Left lobe of liver (tissue), 2 donors: ENCODE data around the gene LIPC. TPM values are rescaled to one million over a fixed set of nuclear protein-coding genes. Genes with fewer than 3 reads are reported as not detected.

Experiments used
- ATAC-seq: fragments of 200-7000 bp; cut with Tn5 transposase; one replicate; pipeline ENCODE4 v1.9.1; 2020; ENCODE audit warnings: mild to moderate bottlenecking, moderate library complexity
- DNase-seq: peaks from one replicate; pipeline ENCODE4 v3.0.0-alpha.2; 2020; ENCODE audit warnings: low spot score
- total RNA-seq: library from RNA; stranded (reverse); gene quantifications from one replicate; pipeline ENCODE4 v1.2.1, GENCODE V29; 2021
- donor health status: DM: no; HTN: no; CAD: no; lungs with moderate emphysema.
- donor health status: DM: no; HTN: yes; CAD: no.

The LIPC gene
- total RNA-seq, 1 donor from 2014 or later = 202 TPM

- no peak for ATAC-seq
- peak; percentile 35 for DNase-seq
Measured at GRCh38 chr15:58548308-58549012, 116.7 kb downstream of the LIPC start.

GRCh38 chr15:58549013-58549784 is 117.4 kb downstream of the LIPC start:
- DNase-seq (peak; percentile 39), ATAC-seq (no peak)

- ATAC-seq = no peak
- peak; percentile 38 for DNase-seq
Measured at GRCh38 chr15:58549785-58550074, 117.9 kb downstream of the LIPC start.

GRCh38 chr15:58551084-58551763 is 119.4 kb downstream of the LIPC start:
- DNase-seq = peak; percentile 19
- ATAC-seq = no peak

GRCh38 chr15:58551764-58552504 is 120.1 kb downstream of the LIPC start:
- DNase-seq = peak; percentile 33
- ATAC-seq = peak; percentile 15

GRCh38 chr15:58552505-58553364 is 120.9 kb downstream of the LIPC start:
- ATAC-seq (no peak), DNase-seq (peak; percentile 40)

- no peak for DNase-seq
Measured at GRCh38 chr15:58553365-58553918, 121.7 kb downstream of the LIPC start.

GRCh38 chr15:58554758-58555157 is 123.0 kb downstream of the LIPC start:
- ATAC-seq = no peak
- DNase-seq = peak; percentile 28

More at GRCh38 chr15:58553365-58553918, 121.7 kb downstream of the LIPC start:
- ATAC-seq = no peak

- DNase-seq (peak; percentile 41), ATAC-seq (no peak)
Measured at GRCh38 chr15:58555162-58556027, 123.6 kb downstream of the LIPC start.

- DNase-seq (peak; percentile 11), ATAC-seq (no peak)
Measured at GRCh38 chr15:58556028-58556361, 124.2 kb downstream of the LIPC start.

GRCh38 chr15:58556541-58556940 is 124.8 kb downstream of the LIPC start:
- ATAC-seq = no peak
- DNase-seq = no peak

- ATAC-seq (peak; percentile 90), DNase-seq (peak; percentile 51)
Measured at GRCh38 chr15:58558777-58559176, 127.0 kb downstream of the LIPC start.

- ATAC-seq (no peak), DNase-seq (no peak)
Measured at GRCh38 chr15:58559904-58560588, 128.3 kb downstream of the LIPC start.

GRCh38 chr15:58561321-58561720 is 129.5 kb downstream of the LIPC start:
- DNase-seq = no peak
- ATAC-seq = no peak

- peak; percentile 16 for DNase-seq
- ATAC-seq = no peak
Measured at GRCh38 chr15:58562135-58562534, 130.3 kb downstream of the LIPC start.

GRCh38 chr15:58564981-58565380 is 133.2 kb downstream of the LIPC start:
- DNase-seq (no peak), ATAC-seq (no peak)

- no peak for ATAC-seq
- DNase-seq = no peak
Measured at GRCh38 chr15:58565619-58566018, 133.8 kb downstream of the LIPC start.

- no peak for DNase-seq
- ATAC-seq = peak; percentile 25
Measured at GRCh38 chr15:58566029-58566428, 134.2 kb downstream of the LIPC start.
